HepG2 (cell line): ENCODE data around the gene TMEM198. TPM values are rescaled to one million over a fixed set of nuclear protein-coding genes. Genes with fewer than 3 reads are reported as not detected.
A peak's percentile ranks its signal among the peaks of the same experiment; 100 is the strongest.

Source experiments
- AGO2 ChIP-seq: fragments of 200-400 bp; formaldehyde crosslinking; optimal IDR thresholded peaks from 2 replicates; pipeline ENCODE3; 2017; ENCODE audit warnings: mild to moderate bottlenecking, low read depth, low read length, moderate library complexity
- CC2D1A ChIP-seq: sonication (generic); formaldehyde crosslinking; IDR thresholded peaks from 2 replicates; pipeline ENCODE4 v1.8.1; 2023; ENCODE audit warnings: mild to moderate bottlenecking, missing genetic modification reagents
- HMGA1 ChIP-seq: sonication (generic); formaldehyde crosslinking; conservative IDR thresholded peaks from 2 replicates; pipeline ENCODE4 v1.4.0; 2020; ENCODE audit warnings: missing genetic modification reagents
- HNF4G ChIP-seq, 2 experiments: sonication (generic) in 1 of 2; formaldehyde crosslinking in 1 of 2; IDR thresholded peaks; 2 replicates each; pipeline versions ENCODE4 v1.4.0 to v1.6.1; 2011 to 2020; ENCODE audit warnings: borderline replicate concordance in 2 of 2, low read depth in 2 of 2, mild to moderate bottlenecking in 2 of 2, low read length in 1 of 2, missing genetic modification reagents in 1 of 2, moderate library complexity in 1 of 2
- KAT2B ChIP-seq: fragments of 150-350 bp; IDR thresholded peaks from 2 replicates; pipeline ENCODE4 v1.6.1; 2014; ENCODE audit warnings: low read depth, low read length, borderline replicate concordance
- MLLT10 ChIP-seq: sonication (generic); formaldehyde crosslinking; IDR thresholded peaks from 2 replicates; pipeline ENCODE4 v1.4.0; 2020; ENCODE audit warnings: missing genetic modification reagents
- NR3C1 ChIP-seq: sonication (generic); formaldehyde crosslinking; IDR thresholded peaks from 2 replicates; pipeline ENCODE4 v1.4.0; 2020; ENCODE audit warnings: missing genetic modification reagents
- PCBP1 ChIP-seq: fragments of 200-400 bp; formaldehyde crosslinking; IDR thresholded peaks from 2 replicates; pipeline ENCODE4 v1.6.1; 2017; ENCODE audit warnings: mild to moderate bottlenecking, low read depth, low read length, borderline replicate concordance
- SP5 ChIP-seq: IDR thresholded peaks from 2 replicates; pipeline ENCODE4 v1.6.1; 2016; ENCODE audit warnings: low read depth, borderline replicate concordance
- TRIM24 ChIP-seq: sonication (generic); formaldehyde crosslinking; IDR thresholded peaks from 2 replicates; pipeline ENCODE4 v1.8.0; 2022; ENCODE audit warnings: mild to moderate bottlenecking, missing genetic modification reagents
- ZBTB21 ChIP-seq: sonication (generic); formaldehyde crosslinking; IDR thresholded peaks from 2 replicates; pipeline ENCODE4 v1.4.0; 2020; ENCODE audit warnings: missing genetic modification reagents
- ZBTB3 ChIP-seq: sonication (generic); formaldehyde crosslinking; IDR thresholded peaks from 2 replicates; pipeline ENCODE4 v1.4.0; 2020; ENCODE audit warnings: low read depth, mild to moderate bottlenecking, moderate library complexity, missing genetic modification reagents, borderline replicate concordance
- ZBTB42 ChIP-seq: sonication (generic); formaldehyde crosslinking; IDR thresholded peaks from 2 replicates; pipeline ENCODE4 v1.5.0; 2020; ENCODE audit warnings: mild to moderate bottlenecking, missing genetic modification reagents
- ZNF160 ChIP-seq: sonication (generic); formaldehyde crosslinking; IDR thresholded peaks from 2 replicates; pipeline ENCODE4 v1.8.0; 2022; ENCODE audit warnings: mild to moderate bottlenecking, inconsistent platforms, missing genetic modification reagents
- ZNF232 ChIP-seq: sonication (generic); formaldehyde crosslinking; IDR thresholded peaks from 2 replicates; pipeline ENCODE4 v1.4.0; 2020; ENCODE audit warnings: missing genetic modification reagents, borderline replicate concordance
- ZNF451 ChIP-seq: sonication (generic); formaldehyde crosslinking; IDR thresholded peaks from 2 replicates; pipeline ENCODE4 v1.5.0; 2020; ENCODE audit warnings: mild to moderate bottlenecking, missing genetic modification reagents
- ZNF629 ChIP-seq: sonication (generic); formaldehyde crosslinking; conservative IDR thresholded peaks from 2 replicates; pipeline ENCODE4 v1.5.0; 2020; ENCODE audit warnings: missing genetic modification reagents
- ZNF777 ChIP-seq: sonication (generic); formaldehyde crosslinking; IDR thresholded peaks from 2 replicates; pipeline ENCODE4 v1.4.0; 2020; ENCODE audit warnings: missing genetic modification reagents
- polyA plus RNA-seq, 8 experiments: library from polyadenylated mRNA; depleted of rRNA in 3 of 8; stranded (reverse) in 7 of 8; unstranded in 1 of 8; fragments of >200 nt; fragmentation: Illumina TruSeq in 4 of 8; extraction: Trizol in 4 of 8; gene quantifications; 2 replicates each; pipeline versions ENCODE4 v1.2.1 to v1.2.3, GENCODE V29; 2011 to 2016; ENCODE audit warnings: low read depth in 4 of 8, missing spikeins in 1 of 8, mixed read lengths in 1 of 8; ENCODE audit not compliant: insufficient read depth in 1 of 8
- total RNA-seq, 5 experiments: library from RNA; depleted of rRNA; stranded (reverse); fragments of >200 nt; fragmentation: Illumina TruSeq; extraction: Trizol; gene quantifications; 2 replicates each; pipeline ENCODE4 v1.2.3, GENCODE V29; 2016; ENCODE audit warnings: low read depth in 1 of 5
- TF ChIP-seq, protein P1 (sequence below): sonication (generic); formaldehyde crosslinking; IDR thresholded peaks from 2 replicates; pipeline ENCODE4 v1.4.0; 2020; ENCODE audit warnings: missing genetic modification reagents, borderline replicate concordance
- TF ChIP-seq, protein P2 (sequence below): sonication (generic); formaldehyde crosslinking; IDR thresholded peaks from 2 replicates; pipeline ENCODE4 v1.9.0; 2021; ENCODE audit warnings: missing genetic modification reagents, mild to moderate bottlenecking, borderline replicate concordance
- TF ChIP-seq, protein P3 (sequence below): sonication (generic); formaldehyde crosslinking; IDR thresholded peaks from 2 replicates; pipeline ENCODE4 v1.4.0; 2020; ENCODE audit warnings: missing genetic modification reagents, borderline replicate concordance

The TMEM198 gene
- total and polyA plus RNA-seq, 2 of the 13 experiments (the other 11 are each of a cell fraction or from before 2014, with no cell fraction given), result 17.3 to 23.5 TPM

DNA sequence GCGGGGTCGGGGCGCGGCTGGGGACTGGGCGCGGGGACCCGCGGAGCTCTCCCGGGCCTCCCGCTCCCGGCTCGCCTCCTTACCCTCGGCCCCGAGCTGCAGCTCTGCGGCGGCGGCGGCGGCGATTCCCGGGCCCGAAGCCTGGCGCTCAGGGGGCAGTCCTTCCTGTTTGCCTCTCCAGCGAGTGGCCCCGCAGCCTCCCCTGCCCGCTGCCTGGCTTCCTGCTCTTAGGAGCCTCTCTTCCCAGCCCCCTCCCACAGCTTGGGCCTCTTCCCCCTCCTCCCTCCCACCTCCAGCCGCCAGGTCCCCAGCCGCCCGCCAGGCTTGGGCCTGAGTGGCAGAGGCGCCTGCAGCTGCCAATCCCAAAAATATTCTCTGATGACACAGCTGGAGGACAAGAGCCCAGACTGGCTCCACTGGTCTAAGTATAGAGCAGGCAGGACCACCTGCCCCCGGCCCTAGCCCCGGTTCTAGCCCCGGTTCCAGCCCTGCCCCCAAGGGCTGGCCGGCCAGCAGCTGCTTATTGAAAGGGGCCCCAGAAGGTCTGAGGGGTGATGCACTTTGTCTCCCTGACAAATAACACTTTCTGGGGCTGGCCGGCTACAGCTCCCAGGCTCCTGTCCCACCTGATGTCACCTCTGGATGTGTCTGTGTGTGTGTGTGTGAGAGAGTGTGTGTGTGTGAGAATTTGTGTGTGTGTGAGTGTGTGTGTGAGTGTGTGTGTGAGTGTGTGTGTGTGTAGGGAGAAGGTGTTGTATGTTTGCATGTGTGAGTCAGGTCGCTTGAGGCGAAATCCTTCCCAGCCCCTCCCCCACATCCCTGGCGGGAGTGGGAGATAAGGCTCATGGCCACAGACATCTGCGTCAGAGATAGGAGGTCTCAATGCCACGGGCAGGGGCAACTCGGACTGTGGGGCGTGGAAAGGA is 27.7 kb downstream of the TMEM198 start, which contains the start of gene OBSL1 (continued):
- TF ChIP-seq ZNF451 (CRISPR knock-in tag) (peak; percentile 43; the same call in 1 of the 2 replicates), CC2D1A (CRISPR knock-in tag) (0 out of 2 replicates have a peak, but pooled peaks have one; percentile 56), MLLT10 (CRISPR knock-in tag) (no peak), AGO2 (no peak), PCBP1 (peak; percentile 53; the same call in 1 of the 2 replicates), KAT2B (no peak), ZBTB21 (CRISPR knock-in tag) (no peak), ZNF232 (CRISPR knock-in tag) (no peak; the same call in 1 of the 2 replicates), ZNF629 (no peak), SP5 (CRISPR knock-in tag) (peak; percentile 65), NR3C1 (CRISPR knock-in tag) (no peak), ZNF160 (CRISPR knock-in tag) (peak; percentile 35), HNF4G (IDR thresholded peaks at IDR 0.05; ENCODE audit: borderline replicate concordance, low read depth, low read length) (peak; percentile 34; the same call in 1 of the 2 replicates), HNF4G (CRISPR knock-in tag; IDR thresholded peaks at IDR 0.05; ENCODE audit: borderline replicate concordance, low read depth) (no peak), HMGA1 (CRISPR knock-in tag) (no peak), ZBTB3 (0 out of 2 replicates have a peak, but pooled peaks have one; percentile 79), ZNF777 (CRISPR knock-in tag) (no peak), TRIM24 (CRISPR knock-in tag) (no peak), ZBTB42 (CRISPR knock-in tag) (peak; percentile 61; the same call in 1 of the 2 replicates)
- TF ChIP-seq, protein P1, sequence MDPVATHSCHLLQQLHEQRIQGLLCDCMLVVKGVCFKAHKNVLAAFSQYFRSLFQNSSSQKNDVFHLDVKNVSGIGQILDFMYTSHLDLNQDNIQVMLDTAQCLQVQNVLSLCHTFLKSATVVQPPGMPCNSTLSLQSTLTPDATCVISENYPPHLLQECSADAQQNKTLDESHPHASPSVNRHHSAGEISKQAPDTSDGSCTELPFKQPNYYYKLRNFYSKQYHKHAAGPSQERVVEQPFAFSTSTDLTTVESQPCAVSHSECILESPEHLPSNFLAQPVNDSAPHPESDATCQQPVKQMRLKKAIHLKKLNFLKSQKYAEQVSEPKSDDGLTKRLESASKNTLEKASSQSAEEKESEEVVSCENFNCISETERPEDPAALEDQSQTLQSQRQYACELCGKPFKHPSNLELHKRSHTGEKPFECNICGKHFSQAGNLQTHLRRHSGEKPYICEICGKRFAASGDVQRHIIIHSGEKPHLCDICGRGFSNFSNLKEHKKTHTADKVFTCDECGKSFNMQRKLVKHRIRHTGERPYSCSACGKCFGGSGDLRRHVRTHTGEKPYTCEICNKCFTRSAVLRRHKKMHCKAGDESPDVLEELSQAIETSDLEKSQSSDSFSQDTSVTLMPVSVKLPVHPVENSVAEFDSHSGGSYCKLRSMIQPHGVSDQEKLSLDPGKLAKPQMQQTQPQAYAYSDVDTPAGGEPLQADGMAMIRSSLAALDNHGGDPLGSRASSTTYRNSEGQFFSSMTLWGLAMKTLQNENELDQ (CRISPR knock-in tag), result no peak
- TF ChIP-seq, protein P2, sequence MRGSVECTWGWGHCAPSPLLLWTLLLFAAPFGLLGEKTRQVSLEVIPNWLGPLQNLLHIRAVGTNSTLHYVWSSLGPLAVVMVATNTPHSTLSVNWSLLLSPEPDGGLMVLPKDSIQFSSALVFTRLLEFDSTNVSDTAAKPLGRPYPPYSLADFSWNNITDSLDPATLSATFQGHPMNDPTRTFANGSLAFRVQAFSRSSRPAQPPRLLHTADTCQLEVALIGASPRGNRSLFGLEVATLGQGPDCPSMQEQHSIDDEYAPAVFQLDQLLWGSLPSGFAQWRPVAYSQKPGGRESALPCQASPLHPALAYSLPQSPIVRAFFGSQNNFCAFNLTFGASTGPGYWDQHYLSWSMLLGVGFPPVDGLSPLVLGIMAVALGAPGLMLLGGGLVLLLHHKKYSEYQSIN (CRISPR knock-in tag), result no peak
- TF ChIP-seq, protein P3, sequence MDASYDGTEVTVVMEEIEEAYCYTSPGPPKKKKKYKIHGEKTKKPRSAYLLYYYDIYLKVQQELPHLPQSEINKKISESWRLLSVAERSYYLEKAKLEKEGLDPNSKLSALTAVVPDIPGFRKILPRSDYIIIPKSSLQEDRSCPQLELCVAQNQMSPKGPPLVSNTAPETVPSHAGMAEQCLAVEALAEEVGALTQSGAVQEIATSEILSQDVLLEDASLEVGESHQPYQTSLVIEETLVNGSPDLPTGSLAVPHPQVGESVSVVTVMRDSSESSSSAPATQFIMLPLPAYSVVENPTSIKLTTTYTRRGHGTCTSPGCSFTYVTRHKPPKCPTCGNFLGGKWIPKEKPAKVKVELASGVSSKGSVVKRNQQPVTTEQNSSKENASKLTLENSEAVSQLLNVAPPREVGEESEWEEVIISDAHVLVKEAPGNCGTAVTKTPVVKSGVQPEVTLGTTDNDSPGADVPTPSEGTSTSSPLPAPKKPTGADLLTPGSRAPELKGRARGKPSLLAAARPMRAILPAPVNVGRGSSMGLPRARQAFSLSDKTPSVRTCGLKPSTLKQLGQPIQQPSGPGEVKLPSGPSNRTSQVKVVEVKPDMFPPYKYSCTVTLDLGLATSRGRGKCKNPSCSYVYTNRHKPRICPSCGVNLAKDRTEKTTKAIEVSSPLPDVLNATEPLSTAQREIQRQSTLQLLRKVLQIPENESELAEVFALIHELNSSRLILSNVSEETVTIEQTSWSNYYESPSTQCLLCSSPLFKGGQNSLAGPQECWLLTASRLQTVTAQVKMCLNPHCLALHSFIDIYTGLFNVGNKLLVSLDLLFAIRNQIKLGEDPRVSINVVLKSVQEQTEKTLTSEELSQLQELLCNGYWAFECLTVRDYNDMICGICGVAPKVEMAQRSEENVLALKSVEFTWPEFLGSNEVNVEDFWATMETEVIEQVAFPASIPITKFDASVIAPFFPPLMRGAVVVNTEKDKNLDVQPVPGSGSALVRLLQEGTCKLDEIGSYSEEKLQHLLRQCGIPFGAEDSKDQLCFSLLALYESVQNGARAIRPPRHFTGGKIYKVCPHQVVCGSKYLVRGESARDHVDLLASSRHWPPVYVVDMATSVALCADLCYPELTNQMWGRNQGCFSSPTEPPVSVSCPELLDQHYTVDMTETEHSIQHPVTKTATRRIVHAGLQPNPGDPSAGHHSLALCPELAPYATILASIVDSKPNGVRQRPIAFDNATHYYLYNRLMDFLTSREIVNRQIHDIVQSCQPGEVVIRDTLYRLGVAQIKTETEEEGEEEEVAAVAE (CRISPR knock-in tag), result no peak
